GM12891 (cell line): ENCODE data around the gene UFC1.

ENCODE experiments used
- DNase-seq: peaks from one replicate; pipeline ENCODE4 v3.0.0; 2011; ENCODE audit warnings: low spot score; ENCODE audit not compliant: insufficient read length
- FAIRE-seq: peaks from 2 replicates; lab custom pipeline; 2011; peaks lifted over from hg19 to GRCh38; lab: Jason Lieb, UNC
- PAX5 ChIP-seq: IDR thresholded peaks from 2 replicates; pipeline ENCODE4 v1.6.1; 2011; ENCODE audit warnings: low read length, moderate library complexity, mild to moderate bottlenecking; ENCODE audit not compliant: insufficient read depth, severe bottlenecking
- POLR2A ChIP-seq: IDR thresholded peaks from 2 replicates; pipeline ENCODE4 v1.6.1; 2011; ENCODE audit warnings: low read depth, low read length, control low read depth
- POLR2AphosphoS5 ChIP-seq: IDR thresholded peaks from 2 replicates; pipeline ENCODE4 v1.6.1; 2011; ENCODE audit warnings: low read depth, low read length, control low read depth
- POU2F2 ChIP-seq: IDR thresholded peaks from 2 replicates; pipeline ENCODE4 v1.6.1; 2011; ENCODE audit warnings: low read depth, mild to moderate bottlenecking, control low read depth, low read length, moderate library complexity
- SPI1 ChIP-seq: IDR thresholded peaks from 2 replicates; pipeline ENCODE4 v1.6.1; 2011; ENCODE audit warnings: low read depth, low read length, control low read depth
- TAF1 ChIP-seq: IDR thresholded peaks from 2 replicates; pipeline ENCODE4 v1.6.1; 2011; ENCODE audit warnings: low read depth, low read length, control low read depth

UFC1 gene

DNA sequence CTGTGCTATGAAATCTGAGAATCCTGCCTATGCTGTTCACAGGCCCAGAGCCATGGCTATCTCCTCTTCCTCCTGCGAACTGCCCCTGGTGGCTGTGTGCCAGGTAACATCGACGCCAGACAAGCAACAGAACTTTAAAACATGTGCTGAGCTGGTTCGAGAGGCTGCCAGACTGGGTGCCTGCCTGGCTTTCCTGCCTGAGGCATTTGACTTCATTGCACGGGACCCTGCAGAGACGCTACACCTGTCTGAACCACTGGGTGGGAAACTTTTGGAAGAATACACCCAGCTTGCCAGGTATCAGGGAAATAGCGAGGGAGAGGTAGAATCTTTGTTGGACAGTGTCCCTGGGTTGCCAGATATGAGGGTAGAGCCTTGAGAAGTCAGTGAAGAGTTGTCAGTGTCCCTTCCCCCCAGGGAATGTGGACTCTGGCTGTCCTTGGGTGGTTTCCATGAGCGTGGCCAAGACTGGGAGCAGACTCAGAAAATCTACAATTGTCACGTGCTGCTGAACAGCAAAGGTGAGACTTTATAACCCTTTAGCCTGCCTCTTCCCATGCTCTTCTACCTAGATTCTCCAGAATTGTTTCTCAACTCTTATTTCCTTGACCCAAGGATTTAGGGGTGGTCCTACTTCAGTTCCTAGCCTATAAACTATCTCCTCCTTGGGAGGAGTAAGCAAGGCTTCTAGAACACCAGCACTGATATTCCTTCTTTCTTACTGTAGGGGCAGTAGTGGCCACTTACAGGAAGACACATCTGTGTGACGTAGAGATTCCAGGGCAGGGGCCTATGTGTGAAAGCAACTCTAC is 34.5 kb upstream of the UFC1 start:
- FAIRE-seq = peak; percentile 50
- TF ChIP-seq PAX5 (no peak), POU2F2 (no peak), SPI1 (no peak), TAF1 (no peak), POLR2A (no peak; the same call in 1 of the 2 replicates), POLR2AphosphoS5 (no peak; the same call in 1 of the 2 replicates)
- peak; percentile 53 for DNase-seq

DNA sequence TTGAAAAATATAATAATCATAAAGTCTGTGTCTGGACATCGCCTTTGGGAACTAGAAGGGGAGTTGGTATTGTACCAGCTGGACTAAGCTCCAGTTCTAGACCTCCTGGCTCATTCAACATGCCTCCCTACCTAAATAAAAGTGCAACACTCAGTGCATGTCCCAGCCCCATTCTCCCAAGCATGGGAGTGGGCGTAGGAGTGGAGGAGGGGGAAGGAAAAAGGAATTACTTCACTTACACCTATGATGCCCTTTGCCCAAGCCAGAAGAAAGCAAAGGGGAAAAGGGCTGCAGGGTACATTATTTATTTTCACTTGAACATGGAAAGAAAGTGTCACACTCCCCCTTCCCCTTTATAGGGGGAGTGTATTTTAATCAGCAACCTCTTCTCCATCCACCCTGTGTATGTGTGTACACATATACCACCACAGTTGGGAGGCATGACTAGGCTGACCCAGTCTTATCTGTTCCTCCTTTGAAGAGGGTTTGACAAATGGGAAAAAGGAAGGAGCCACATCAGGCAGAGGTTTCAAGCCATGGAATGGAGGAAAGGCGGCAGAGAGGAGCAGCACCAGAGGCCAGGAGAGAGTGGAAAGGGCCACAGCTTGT is 32.6 kb upstream of the UFC1 start:
- no peak for DNase-seq
- FAIRE-seq = no peak
- TF ChIP-seq TAF1 (no peak), SPI1 (no peak), POLR2AphosphoS5 (no peak), PAX5 (no peak), POLR2A (no peak), POU2F2 (no peak)

DNA sequence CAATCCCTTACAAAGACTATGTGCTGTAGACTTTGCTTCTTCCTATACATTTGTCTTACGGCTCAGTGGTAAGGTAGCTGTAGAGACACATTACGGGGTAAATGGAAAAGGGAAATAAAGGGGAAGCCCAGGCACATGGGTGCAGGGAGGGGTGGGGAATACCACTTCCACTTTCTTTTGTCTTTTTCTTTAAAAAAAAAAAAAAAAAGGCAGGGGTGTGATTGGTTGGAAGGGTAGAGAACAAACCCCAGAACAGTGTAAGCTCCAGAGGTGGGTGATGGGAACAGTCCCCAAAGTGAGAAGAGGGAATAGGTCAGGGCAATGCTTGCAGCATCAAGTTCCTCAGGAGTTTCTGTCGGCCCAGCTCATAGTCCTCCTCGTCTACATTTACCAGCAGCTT is 31.9 kb upstream of the UFC1 start:
- TF ChIP-seq POLR2A (no peak), SPI1 (peak; percentile 45; the same call in 1 of the 2 replicates)
- FAIRE-seq (no peak), DNase-seq (no peak)

DNA sequence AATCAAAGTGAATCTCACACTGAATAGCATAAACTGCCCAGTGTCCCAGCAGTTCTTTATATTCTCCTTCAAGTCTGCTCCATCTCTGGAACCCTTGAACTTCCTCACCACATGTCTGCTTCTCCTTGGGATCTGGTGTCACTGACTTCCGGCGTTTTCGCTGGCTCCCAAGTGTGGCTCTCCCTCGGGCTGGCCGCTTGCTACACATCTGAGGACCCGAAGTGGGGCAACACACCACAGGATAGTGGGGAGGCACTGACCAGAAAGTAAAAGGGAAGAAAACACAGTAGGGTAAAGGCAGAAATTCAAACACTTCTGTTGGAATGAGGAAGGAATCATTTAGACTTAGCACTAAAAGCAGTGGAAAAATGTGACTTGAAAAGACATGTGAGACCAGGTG is 30.8 kb upstream of the UFC1 start:
- no peak for DNase-seq
- FAIRE-seq = no peak
- TF ChIP-seq POLR2AphosphoS5 (no peak), PAX5 (no peak), SPI1 (no peak), POLR2A (no peak), POU2F2 (no peak), TAF1 (no peak)

DNA sequence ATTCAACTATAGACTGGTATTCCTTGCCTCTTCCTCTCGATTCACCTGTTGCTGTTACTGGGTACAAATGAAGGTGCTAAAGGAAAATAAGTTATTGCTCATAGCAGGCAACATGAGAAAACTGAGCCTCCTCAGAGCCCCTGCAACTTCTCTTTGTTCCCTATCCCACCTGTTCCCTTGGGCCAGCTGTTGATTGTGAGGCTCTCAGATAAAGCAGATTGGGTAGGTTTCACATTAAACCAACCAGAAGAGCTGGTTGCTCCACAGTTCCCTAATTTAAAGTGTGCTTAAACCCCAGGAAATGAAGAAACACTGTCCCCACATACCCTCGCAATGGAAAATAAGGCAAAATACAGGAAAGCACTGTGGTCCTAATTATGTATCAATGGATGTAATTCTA is 26.1 kb upstream of the UFC1 start:
- TF ChIP-seq PAX5 = no peak
- no peak for TF ChIP-seq POLR2A
- TF ChIP-seq TAF1 = no peak
- no peak for TF ChIP-seq POLR2AphosphoS5
- TF ChIP-seq POU2F2 = no peak
- no peak for TF ChIP-seq SPI1
- no peak for FAIRE-seq
- DNase-seq = no peak

DNA sequence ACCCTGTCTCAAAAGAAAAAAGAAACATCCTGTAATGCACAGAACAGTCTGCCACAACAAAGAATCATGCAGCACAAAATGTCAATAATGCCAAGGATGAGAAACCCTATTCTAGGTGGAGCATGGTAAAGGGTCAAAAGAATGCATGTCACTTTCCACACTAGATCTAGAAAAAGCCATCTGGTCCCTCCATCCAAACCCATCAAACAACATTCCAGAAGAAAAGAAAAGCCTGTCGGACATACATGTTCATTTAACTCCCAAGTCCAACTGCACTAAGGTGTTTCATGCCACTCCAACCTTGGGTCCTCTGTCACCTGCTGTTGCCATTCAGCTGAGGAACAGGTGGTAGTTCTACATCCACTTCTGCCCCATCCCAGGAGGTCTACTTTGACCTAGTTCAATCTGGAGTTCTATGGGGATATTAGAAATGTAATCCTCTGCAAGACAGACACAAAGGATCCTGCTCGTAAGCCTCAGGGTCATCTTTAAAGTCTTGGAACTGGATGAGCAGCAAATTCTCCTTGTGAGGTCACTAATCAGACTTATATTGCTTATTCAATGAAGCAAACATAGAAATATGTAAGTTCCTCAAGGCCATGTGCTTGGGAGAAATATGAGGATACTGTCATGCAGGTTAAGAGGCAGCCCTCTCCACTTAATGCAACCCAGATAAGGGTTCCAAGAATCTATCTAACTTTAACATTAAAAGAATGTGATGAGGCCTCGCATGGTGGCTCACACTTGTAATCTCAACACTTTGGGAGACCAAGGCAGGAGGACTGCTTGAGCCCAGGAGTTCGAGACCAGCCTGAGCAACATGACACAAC is 25.0 kb upstream of the UFC1 start:
- no peak for TF ChIP-seq POLR2AphosphoS5
- TF ChIP-seq SPI1 = no peak
- no peak for TF ChIP-seq PAX5
- TF ChIP-seq TAF1 = no peak
- no peak for TF ChIP-seq POLR2A
- no peak for TF ChIP-seq POU2F2
- DNase-seq = no peak
- no peak for FAIRE-seq

DNA sequence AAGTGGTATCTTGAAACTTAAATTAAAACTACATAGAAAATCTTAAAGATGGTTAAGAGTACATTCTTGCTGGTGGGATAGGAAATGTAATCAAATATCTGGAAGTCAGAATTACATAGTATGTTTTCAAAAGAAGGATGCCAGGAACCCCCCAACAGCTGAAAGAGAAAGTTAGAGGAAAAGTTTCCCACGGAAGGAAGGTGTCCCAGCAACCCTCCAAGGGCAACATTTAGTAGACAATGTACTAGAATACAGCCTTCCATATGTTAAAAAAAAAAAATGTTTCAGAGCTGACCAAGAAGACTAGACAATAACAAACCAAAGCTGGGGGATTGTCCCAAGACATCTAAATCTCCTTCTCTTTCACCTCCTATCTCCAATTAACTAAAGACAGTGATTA is 23.5 kb upstream of the UFC1 start:
- DNase-seq (no peak), FAIRE-seq (no peak)
- TF ChIP-seq PAX5 (no peak), POLR2AphosphoS5 (no peak), POLR2A (no peak), TAF1 (no peak)

DNA sequence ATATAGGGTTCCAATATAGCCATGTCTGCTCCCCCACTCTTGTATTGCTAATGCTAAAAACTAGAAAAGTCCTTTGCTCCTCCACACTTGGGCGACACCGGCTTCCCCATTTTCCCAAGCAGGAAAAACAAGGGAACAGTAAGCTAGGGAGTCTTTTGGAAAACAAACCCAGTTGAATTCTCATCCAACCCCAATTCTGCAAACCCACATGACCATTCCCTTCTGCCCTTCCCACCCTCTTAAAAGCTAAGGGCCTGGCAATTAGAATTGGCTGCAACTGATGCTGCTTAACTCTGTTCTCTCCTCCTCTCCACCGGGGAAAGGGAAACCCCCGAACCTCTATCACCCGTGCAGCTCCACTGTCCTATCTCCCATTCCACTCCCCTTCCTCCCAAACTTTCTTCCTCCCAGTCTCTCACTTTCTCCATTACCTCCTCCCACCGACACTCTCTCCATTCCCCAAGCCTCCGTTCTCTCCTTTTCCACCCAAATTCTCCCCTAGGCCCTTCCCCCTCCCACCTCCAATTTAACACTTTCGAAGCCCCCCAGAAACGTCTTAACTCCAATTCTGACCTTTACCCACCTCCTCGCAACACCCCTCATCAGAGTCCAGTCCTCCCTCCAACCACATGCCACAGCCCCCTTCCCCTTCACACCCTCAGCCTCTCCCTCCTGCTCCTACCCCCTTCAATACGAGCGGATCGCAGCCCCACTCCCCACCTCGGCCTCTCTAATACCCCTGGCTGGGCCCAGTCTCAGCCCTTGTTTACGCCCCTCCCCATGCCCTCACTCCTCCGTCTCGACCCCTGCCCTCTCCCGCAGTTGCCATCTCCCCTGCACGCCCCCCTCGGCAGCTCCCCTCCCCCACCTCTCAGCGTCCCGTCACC is 22.0 kb upstream of the UFC1 start:
- TF ChIP-seq POLR2AphosphoS5 = no peak
- TF ChIP-seq TAF1 = no peak
- no peak for TF ChIP-seq SPI1
- no peak for TF ChIP-seq POLR2A
- no peak for DNase-seq
- no peak for FAIRE-seq
